Measurements from ENCODE around the gene STARD9. TPM values are rescaled to one million over a fixed set of nuclear protein-coding genes. Genes with fewer than 3 reads are reported as not detected.
A peak's percentile ranks its signal among the peaks of the same experiment; 100 is the strongest.
"Not testable (repeated sequence)": the region's sequence is repeated elsewhere in the genome, so short reads cannot be mapped to it uniquely, and the experiment has no call there.

The STARD9 gene
- total RNA-seq, 2 donors from 2014 or later, result 0.97 to 2.9 TPM

DNA sequence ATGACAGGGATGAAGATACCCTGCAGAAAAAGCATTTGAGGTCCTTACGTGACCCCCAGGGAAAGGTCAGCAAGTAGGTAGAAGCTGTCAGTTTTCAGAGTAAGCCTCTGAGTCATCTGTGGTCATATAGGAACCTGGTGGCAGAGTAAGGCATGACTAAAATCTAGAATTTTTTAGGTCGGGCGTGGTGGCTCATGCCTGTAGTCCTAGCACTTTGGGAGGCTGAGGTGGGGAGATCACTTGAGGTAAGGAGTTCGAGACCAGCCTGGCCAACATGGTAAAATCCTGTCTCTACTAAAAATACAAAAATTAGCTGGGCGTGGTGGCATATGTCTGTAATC lies 104.7 kb downstream of the STARD9 start:
- DNase-seq; H3K4me3 ChIP-seq (ENCODE audit: low read length); H3K4me1 ChIP-seq (ENCODE audit: control insufficient read depth, insufficient read depth, low read length); H3K9me3 Mint-ChIP-seq; H3K36me3 Mint-ChIP-seq (ENCODE audit: low read depth); H3K4me3 Mint-ChIP-seq; H3K36me3 ChIP-seq (ENCODE audit: control insufficient read depth, insufficient read depth, low read length); H3K9me3 ChIP-seq (ENCODE audit: control insufficient read depth, low read length); H3K27ac ChIP-seq (ENCODE audit: low read depth, low read length); H3K27me3 ChIP-seq (ENCODE audit: control insufficient read depth, insufficient read depth, low read length, poor library complexity, severe bottlenecking); H3K4me1 Mint-ChIP-seq; H3K27ac Mint-ChIP-seq; H3K27me3 Mint-ChIP-seq (ENCODE audit: insufficient read depth); H3K9ac ChIP-seq (ENCODE audit: extremely low read depth, low read length, poor library complexity, severe bottlenecking): not testable (repeated sequence)
- peak; percentile 13 for TF ChIP-seq CTCF (conservative IDR thresholded peaks at IDR 0.05)
- WGBS, 2 experiments (ENCODE audit: insufficient coverage in 1 of 2, insufficient read length in 1 of 2), result 88 to 89% methylated on average over 5 of the region's 5 CpGs

- no peaks in the 10 kb centered on the region for H3K4me1 Mint-ChIP-seq
- no peaks in the 10 kb centered on the region for H3K9me3 ChIP-seq (ENCODE audit: control insufficient read depth, low read length)
- H3K9me3 Mint-ChIP-seq, result no peaks in the 10 kb centered on the region
- H3K4me3 Mint-ChIP-seq, result no peak overlapping the region
- WGBS, 2 experiments (ENCODE audit: insufficient coverage in 1 of 2, insufficient read length in 1 of 2), result 95 to 100% methylated on average over 6 of the region's 6 CpGs
- H3K27me3 Mint-ChIP-seq (ENCODE audit: insufficient read depth), result no peaks in the 10 kb centered on the region
- no peaks in the 10 kb centered on the region for H3K27me3 ChIP-seq (ENCODE audit: control insufficient read depth, insufficient read depth, low read length, poor library complexity, severe bottlenecking)
- no peaks in the 10 kb centered on the region for H3K4me1 ChIP-seq (ENCODE audit: control insufficient read depth, insufficient read depth, low read length)
- no peak for TF ChIP-seq CTCF (conservative IDR thresholded peaks at IDR 0.05)
- no peak for DNase-seq
- H3K9ac ChIP-seq (ENCODE audit: extremely low read depth, low read length, poor library complexity, severe bottlenecking), result no peak overlapping the region
- no peak overlapping the region for H3K4me3 ChIP-seq (ENCODE audit: low read length)
- no peak overlapping the region for H3K27ac ChIP-seq (ENCODE audit: low read depth, low read length)
- no peak overlapping the region for H3K27ac Mint-ChIP-seq
- no peaks in the 10 kb centered on the region for H3K36me3 ChIP-seq (ENCODE audit: control insufficient read depth, insufficient read depth, low read length)
- no peaks in the 10 kb centered on the region for H3K36me3 Mint-ChIP-seq (ENCODE audit: low read depth)
Measured at GRCh38 chr15:42681119-42681518, 105.7 kb downstream of the STARD9 start.

DNA sequence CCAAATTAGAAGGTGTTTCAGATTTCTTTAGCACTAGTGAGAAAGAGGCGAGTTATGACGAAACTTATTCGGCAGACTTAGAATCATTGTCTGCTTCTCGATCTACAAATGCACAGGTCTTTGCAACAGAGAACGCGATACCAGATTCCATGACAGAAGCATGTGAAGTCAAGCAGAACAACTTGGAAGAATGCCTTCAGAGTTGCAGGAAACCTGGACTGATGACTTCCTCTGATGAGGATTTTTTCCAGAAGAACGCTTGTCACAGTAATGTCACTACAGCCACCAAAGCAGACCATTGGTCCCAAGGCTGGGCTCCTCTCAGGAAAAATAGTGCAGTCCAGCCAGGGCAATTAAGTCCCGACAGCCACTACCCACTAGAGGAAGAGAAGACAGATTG lies 110.9 kb downstream of the STARD9 start:
- Mint-ChIP-seq H3K4me1 (no peaks in the 10 kb centered on the region), H3K9me3 (no peaks in the 10 kb centered on the region), H3K36me3 (ENCODE audit: low read depth) (no peaks in the 10 kb centered on the region), H3K4me3 (no peak overlapping the region), H3K27me3 (ENCODE audit: insufficient read depth) (no peaks in the 10 kb centered on the region), H3K27ac (no peak overlapping the region)
- H3K9ac ChIP-seq (ENCODE audit: extremely low read depth, low read length, poor library complexity, severe bottlenecking), result no peak overlapping the region
- no peaks in the 10 kb centered on the region for H3K27me3 ChIP-seq (ENCODE audit: control insufficient read depth, insufficient read depth, low read length, poor library complexity, severe bottlenecking)
- H3K4me3 ChIP-seq (ENCODE audit: low read length), result no peak overlapping the region
- H3K4me1 ChIP-seq (ENCODE audit: control insufficient read depth, insufficient read depth, low read length), result no peaks in the 10 kb centered on the region
- no peak overlapping the region for H3K27ac ChIP-seq (ENCODE audit: low read depth, low read length)
- WGBS, 2 experiments (ENCODE audit: insufficient coverage in 1 of 2, insufficient read length in 1 of 2), result 94 to 100% methylated on average over 7 to 8 of the region's 8 CpGs
- no peak for DNase-seq
- H3K9me3 ChIP-seq (ENCODE audit: control insufficient read depth, low read length), result no peaks in the 10 kb centered on the region
- TF ChIP-seq CTCF (conservative IDR thresholded peaks at IDR 0.05), result no peak
- no peaks in the 10 kb centered on the region for H3K36me3 ChIP-seq (ENCODE audit: control insufficient read depth, insufficient read depth, low read length)
